EL (cell line): Measurements from ENCODE around the gene TRIM44.

Experiments used
- DNase-seq: peaks from one replicate; pipeline ENCODE4 v3.0.0-alpha.2; 2016

Gene TRIM44

DNA sequence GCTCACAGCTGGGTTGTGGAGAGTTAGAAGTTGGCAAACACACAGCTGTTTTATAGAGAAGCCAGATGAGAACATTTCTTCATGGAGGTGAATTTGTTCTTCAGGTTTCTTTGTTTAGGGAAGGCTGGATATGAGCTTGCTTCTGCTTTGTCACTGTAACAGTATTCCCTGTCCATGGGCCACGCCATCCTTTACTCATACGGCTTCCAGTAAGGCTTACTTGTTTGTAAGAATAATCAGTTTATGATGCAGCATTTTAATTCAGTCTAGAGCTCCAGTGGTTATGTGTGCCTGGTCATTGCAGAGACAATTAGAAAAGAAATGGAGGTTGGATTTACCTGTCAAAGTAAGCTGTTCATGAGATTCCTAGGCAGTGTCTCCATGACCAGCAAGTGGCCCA is 131.8 kb downstream of the TRIM44 start:
- DNase-seq, result no peak

DNA sequence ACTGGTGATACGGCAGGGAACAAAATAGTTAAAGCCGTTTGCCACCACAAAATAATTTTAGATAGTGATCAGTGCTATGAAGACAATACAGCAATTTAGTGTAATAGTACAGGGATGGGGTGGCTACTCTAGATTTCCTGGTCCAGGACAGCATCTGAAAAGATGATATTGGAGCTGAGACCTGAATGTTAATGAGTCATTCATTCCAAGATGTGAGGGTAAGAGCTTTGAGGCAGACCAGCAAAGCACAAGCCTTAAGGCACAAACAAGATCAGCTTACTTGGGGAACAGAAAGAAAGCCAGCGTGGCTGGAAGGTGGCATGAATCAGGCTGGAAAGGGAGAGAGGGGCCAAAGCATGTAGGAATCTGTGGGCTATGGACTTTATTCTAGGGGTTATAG is 132.3 kb downstream of the TRIM44 start:
- DNase-seq, result peak; percentile 92

DNA sequence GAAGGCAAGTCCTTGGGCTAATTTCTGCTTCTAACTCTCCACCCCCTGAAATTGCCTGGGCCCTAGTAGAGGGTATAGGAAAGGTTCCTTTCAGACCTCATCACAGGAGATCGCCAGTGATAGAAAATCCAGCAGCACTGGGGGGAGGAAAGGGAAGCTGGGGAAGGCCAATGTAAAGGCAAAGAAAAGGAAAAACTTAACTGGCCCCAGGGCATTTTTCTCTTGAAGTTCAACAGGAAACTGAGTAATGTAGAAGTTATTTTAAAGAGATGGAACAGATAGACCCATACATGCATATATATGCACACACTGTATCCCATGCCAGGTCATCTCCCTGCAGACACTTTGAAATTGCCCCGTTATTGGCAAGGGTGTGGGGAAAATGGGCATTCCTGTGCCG is 134.0 kb downstream of the TRIM44 start:
- peak; percentile 98 for DNase-seq

DNA sequence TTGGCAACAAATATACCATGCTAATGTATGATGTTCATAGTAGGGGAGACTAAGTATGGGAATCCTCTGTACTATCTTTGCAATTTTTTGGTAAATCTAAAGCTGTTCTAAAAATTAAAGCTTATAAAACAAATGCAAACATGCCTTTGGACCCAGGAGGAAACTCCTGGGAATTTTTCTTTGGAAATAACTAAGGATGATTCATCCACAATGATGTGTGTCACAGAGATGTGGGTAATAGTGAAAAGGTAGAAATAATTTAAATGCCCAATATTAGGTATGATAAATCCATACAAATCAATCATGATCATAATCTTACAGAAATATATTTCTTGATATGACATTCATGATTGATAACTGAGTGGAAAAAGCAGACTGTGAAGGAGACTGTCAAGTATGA is 135.8 kb downstream of the TRIM44 start:
- peak; percentile 44 for DNase-seq

DNA sequence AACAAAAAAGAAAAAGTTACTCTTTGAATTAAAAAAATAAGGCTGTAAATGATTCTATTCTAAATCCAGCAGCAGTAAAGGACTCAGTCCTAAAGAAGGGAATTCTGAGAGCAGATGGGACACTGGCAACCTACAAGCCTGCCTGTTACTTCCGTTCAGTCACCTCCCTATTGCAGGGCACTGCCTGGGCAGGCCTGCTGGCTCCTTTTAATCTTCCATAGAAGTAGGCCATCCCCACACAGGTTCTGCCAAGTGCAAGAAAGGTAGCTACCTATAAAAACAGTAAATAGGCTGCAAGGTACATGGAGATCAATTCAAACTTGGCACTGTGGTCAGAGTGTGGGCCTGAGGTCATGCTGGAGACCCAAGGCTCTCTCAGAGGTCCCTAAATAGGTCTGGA is 136.4 kb downstream of the TRIM44 start:
- DNase-seq, result no peak

DNA sequence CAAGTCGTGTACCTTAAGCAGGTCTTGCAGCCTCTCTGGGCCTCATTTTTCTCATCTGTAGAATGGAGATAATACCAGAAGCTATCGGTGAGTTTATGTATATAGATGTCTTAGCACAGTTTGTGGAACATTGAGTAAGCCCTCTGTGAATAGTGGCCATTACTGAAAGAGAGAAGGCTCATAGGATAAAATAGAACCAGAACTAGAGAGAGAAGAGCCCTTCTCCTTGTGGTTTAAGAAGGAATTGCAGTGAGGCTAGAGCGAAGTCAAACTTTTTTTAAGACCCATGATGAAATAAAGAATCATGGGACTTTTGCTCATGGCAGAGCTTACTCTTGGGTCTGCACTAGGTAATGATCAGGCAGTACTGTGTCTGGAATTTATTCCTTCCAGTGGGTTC is 137.1 kb downstream of the TRIM44 start:
- DNase-seq, result no peak

DNA sequence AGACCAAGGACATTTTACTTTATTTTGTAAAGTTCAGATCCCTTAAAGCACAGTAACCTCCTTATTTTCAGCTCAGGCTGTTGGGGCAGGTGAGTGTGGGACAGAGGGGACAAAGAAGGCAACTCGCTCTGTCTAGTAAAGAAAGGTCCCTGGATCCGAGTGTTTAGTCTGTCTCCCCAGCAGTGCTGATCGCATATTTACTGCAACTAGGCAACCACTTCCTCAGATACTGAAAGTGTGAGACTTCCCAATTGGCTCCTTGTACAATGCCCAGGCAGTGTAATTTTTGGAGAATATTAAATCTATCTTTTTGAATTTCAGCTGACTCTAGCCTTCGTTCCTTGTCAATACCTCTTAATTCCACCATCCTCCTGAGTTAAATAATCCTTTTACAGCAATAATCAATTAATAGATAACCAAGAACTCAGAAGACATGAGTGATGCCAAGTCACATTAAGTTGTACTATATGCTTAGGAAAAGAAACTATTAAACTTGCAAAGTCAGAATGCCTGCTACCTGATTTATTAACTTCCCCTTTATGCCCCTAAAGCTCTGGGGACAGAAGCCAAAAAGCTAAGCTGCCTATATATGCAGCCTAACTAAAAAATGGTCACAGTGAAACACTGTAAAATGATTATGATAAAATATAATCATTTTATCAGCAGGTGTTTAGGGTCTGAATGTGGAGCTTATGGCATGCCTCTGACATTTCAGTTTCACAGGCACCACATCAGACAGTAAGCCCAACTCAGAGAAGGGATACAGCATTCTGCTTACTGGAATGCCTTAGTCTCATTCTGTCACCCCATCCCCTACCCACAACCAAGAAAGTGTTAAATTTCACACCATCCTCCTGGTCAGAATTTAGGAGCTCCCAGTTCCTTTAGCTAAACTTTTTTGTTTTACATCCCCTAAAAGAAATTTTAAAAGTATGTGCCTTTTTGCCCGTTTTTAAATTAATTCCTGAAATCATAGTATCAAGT is 138.7 kb downstream of the TRIM44 start:
- no peak for DNase-seq

DNA sequence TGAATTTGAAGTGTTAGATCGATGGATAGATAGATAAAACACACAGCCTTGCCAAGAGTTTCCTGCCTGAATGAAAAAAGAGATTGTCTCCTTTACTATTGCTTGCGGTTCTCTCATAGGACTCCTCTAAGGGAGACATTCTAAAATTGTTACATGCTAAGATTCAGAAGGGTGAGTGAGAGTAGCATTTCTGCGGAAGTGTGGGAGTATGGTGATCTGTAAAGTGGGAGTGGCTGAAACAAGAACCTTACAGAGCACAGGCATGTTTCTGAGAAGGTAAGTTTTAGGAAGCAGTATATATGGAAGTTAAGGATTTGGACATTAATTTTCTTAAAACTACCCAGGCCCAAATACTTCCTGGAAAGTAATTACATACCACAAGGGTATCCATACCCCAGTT is 139.6 kb downstream of the TRIM44 start:
- no peak for DNase-seq

DNA sequence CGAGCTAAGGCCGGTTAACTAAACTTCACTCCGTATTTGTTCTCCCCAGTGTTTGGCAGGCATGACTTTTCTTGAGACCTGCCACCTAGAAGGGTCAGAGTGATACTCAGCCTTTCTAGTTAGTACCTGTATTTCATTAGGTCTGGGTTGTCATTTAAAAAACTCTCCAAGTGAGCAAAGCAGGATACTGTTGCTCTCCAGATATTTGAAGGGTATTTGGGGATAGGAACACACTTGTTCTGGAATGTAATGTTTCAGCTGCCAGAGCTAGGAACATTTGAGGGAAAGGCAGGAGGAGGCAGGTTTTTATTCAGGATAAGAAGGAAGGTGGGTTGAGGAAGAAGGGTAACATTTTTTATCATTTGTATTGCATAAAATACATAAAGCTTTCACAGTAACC is 140.1 kb downstream of the TRIM44 start:
- no peak for DNase-seq

DNA sequence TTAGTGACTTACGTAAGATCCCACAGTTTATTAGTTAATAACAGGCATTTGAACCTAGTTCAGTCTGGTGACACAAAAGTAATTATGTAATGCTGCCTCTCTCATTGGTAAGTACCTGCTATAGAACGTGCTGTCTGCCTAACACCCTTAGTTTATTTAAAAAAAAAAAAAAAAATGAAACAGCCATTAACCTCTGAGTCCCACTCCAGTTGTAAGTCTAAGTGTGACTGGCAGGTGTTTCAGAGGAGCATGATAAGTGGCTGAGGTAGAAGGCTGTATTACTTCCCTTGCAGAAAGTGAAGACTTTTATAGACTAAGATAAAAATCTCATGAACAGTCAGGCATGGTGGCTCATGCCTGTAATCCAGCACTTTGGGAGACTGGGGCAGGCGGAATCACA is 140.5 kb downstream of the TRIM44 start:
- DNase-seq, result no peak

DNA sequence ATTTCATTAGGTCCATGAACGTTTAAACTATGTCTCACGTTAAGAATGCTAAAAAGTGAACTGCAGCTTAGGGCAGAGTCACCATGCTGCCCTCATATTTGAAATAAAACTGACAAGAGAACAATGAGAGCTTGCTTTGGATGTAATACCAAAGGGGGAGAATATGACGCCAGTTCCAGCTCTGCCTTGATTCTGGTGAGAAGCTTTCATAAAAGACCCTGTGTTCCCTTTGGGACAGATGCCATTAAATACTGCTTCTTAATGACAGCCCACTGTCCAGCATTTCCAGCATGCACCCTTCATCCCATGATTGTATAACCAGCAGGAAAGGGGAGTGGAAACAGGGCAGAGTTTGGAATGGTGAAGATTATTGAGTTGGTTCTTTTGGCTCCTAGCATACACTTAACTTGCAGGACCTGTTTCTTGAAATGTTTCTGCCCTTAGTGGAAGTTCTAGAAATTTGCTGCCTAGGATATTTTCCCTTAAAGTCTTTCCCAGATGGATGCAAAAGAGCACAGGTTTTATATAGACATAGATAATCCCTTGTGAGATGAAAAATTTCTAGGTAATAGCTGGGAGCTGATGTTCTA is 142.0 kb downstream of the TRIM44 start:
- no peak for DNase-seq

DNA sequence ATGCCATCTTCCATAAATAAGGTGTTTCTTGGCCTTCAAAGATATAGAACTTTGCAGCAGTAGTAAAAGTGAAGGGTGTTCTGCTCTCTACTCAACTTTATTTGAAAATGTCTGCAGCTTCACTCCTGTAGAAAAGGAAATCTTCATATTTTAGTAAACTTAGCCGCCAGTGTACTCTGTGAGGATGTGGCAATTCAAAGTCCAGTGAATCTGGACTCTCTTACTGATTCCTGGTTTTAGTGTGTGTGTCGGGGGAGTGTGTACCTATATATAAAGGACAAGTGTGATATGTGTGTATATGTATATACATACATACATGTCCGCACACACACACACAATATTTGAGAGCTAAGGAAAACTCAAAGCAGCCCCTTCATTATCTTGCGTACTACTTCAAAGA is 147.0 kb downstream of the TRIM44 start:
- no peak for DNase-seq

DNA sequence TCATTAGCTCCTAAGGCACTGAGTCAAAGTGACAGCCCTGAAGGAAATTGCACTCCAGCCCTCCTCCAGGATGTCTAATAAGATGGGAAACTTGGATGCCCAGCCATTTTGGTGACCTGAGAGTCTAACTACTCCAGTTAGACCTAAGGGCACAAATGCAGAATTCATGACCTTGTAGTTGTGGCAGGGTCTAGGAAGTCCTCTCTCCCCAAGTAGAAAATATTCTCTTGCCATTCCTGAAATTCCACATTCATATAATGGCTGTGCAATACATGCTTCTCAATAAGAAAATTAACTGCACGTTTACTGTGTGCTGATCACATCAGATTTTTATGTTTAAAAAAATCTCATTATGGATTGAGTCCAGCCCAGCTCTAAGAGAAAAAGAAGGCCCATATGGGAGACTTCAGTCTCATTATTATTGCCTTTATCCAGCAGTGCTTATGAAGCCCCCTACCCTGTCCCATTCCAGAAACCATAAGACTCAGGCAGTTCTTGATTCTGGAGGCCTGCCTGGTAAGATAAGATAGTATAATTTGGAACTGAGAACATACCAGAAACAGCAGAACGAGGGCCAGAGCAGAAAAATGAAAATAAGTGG is 147.6 kb downstream of the TRIM44 start:
- no peak for DNase-seq

DNA sequence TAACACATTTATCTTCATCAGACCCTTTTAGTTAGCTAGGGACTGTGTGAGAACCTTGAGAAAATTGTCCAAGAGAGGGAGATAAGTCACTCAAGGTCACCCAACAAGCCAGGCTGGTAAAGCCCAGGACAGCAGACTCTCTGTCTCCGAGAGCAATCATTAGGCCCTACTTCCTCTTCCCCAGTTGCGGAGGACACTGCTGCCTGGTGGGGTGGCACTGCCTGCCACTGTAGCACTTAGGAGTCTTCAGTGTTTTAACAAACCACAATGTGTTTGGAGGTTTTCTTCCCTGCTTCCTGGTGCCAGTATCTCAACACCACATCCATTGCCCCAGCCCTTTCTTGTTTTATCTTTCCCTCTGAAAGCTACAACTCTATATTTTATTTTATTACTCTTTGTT is 149.2 kb downstream of the TRIM44 start:
- no peak for DNase-seq

DNA sequence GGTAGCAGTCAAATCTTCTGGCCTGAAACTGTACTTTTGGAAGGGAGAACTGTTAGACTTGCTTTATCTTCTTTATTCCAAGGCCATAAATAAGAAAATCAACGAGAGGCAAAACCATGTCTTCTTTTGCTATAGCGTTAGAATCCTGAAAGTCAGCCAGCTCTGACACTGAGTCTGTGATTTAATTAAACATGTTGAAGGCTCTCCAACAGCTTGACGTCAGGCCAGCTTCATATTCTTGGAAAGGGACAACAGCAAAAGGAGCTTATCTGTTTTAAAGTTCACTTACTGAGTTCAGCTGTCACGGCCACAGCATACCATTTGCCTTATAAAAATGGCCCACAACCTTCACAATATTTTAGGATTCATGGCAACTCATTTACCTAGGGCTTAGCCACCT is 150.3 kb downstream of the TRIM44 start:
- DNase-seq, result no peak

DNA sequence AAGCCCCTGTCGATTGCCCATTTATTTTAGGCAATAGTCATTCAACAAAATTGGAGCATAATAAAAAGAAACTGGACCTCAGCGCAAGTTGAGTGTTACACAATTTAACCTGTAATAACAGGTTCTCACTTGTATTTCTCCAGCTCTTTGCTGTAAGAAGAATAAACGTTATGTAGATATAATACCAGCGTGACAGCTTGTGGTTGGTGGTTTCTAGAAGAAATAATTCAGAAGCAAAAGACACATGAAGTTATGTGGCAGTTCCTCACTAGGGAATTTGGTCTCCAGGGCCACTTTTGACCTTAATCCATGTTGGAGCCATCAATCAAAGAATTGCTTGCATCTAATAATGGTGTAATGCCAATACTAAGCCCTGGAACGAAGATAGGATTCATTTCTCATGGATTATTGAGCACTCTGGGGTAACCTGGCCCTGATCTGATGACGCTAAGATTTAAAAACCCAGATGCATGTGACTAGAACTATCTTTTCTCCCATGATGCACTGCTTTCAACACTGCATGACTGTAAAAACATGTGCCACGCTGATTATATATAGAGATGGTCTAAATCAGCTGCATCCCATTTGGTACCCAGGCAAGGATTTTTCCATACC is 151.6 kb downstream of the TRIM44 start:
- no peak for DNase-seq

DNA sequence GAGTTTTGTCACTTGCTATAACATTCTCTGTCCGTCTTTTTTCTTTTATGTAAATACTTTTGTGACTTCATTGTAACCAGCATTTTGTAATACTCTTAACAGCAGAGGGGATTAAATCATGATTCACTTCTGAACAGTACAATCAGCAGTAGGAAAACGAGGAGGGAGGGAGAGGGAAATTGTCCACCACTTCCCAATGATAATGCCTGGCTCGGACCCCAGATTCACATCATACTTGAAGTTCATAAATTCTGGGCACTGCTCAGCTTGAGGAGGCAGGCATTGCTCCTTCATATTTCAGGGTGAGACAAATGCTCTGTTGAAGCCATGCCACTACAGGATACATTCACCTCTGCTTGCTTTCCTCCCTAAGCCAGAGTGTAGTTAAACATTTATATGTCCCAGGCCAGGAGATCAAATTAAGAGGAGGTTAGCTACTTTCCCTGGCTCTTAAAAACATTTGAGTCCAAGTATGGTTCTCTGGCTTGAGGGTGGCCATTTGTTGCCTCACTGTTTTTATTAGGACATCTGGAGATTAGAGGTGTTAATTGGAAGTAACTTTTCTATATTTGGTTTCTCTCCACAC is 152.2 kb downstream of the TRIM44 start:
- no peak for DNase-seq

DNA sequence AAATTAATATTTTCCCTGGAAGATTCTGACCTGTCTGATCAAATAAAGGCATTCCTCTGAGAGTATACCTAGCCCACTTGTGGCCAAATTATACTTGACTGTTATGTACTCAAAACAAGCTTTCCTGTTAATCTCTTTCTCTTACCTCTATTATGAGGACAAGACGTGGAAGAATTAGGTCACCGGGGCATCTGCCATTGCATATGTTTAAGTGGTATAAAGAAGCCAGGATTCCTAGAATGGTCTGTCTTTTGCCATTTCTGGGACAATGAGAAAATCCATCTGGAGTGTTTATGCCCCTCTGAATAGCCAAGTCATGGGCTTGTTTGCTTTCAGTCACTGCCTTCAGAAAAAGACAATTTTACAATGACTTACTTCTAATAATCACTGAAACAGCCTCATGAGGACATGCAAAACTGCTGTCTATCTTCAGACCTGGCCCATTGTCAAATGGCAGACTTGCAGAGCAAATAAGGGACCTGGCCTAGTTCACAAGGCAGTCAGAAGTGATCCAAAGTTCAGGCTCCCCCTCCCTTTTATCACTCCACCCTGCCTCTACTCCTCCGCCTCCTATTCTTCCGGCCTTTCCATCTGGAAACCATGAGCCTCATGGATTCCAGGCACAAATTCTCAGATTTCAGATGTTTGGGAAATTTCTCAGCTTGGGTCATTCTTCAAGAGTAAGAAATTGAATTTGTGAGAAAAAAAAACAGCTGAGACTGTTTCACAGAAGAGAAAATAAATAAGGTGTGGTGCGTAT is 153.2 kb downstream of the TRIM44 start:
- no peak for DNase-seq

DNA sequence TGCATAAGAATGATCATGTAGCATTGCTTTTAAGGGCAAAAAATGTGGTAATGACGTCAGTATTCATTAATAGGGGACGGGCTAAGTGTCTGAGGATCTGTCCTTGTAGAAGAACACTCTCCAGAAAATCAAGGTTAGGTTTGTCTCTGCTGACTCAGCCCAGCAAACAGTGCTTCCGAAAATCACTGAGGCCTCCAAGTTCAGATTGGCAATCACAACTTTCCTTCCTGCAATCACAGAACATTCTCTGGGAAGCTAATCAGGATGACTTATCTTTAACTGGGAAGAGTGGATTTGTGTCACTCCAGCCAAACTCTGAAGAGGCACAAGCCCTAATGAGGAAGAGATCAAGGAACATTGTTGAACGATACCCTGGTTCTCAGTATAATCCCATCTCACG is 158.0 kb downstream of the TRIM44 start:
- no peak for DNase-seq

DNA sequence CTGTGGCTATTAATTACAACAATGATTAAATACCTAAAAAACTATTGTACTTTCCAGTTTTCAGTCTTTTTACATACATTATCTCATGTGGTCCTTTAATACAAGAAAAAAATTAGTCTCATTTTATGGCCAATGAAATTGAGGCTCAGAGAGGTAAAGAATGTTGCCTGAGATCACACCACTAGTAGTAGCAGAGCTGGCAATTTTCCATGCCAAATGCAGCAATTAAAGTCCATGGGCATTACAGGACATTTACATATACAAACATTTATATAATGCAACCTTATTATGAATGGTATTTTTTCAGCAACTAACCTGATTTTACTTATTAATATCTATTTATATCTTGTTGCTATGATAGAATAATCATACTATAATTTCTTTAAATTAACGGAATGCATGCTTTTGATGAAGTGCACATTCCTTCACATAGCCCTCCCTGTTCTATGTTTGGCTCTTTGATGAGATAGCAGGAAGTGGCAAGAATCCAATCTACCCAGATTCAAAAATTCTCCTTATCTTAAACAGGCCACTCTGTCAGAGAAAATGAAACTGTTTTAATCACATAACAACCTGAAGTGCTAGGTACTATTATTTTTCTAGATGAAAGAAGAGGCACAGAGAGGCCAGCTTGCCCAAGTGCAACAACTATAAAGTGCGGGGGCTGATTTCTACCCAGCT is 160.4 kb downstream of the TRIM44 start:
- no peak for DNase-seq

DNA sequence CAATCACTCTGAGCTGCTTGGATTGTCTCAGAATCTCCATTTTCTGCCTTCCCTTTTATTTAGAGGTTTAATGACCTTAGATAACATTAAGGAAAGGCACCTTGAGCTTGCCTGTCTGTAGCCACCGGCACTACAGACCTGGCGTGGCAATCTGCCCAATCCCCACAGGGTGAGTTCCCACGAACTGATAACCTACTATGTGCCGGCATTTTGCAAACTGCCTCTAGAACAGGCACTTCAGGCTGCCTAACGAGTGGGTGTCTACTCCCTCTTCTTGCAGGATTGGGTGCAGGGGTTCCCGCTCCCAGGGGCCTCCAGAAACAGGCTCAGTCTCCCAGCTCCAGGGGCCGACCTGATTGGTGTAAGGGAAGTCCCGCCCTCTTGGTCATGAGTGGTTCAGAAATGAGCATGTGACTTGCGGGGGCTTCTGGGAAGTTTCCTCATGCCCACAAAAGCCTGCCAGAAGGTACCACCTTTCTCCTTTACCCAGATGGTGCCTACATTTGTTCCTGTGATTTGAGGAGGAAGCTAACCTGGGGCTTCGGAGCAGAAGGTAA is 161.2 kb downstream of the TRIM44 start:
- no peak for DNase-seq

DNA sequence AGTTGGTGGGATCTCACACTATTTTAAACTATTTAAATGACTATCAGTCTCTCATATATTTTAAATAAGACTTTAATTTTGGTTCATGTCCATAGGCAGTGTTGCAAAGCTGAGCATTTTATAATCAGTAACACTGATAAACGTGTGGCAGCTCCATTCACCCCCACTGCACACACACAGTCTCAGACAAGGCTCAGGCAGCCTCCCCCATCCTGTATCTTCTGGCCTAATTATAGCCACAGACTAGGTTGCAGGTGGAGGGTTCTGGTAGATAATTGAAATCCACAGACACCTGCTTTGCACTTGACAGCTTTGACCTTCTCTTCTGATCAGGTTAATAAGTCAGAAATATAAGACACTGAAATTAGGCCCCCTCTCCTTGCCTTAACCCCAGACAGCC is 162.8 kb downstream of the TRIM44 start:
- DNase-seq, result no peak
